Motor neuron (in vitro differentiated cells): Measurements from ENCODE around the gene HSPB8. TPM values are rescaled to one million over a fixed set of nuclear protein-coding genes. Genes with fewer than 3 reads are reported as not detected.
A peak's percentile ranks its signal among the peaks of the same experiment; 100 is the strongest.

Source experiments
- ATAC-seq, 8 experiments: fragments of 200-7000 bp; cut with Tn5 transposase; replicated peaks in 6 of 8; 2 replicates each; pipeline ENCODE4 v1.8.0; 2021; ENCODE audit warnings: mild to moderate bottlenecking in 8 of 8, moderate library complexity in 8 of 8
- H3K27ac ChIP-seq, 2 donors: fragments of 250-450 bp; sonication (Bioruptor Pico); 2 replicates each; pipeline ENCODE4 v1.9.0; 2021; ENCODE audit warnings: antibody characterized with exemption in 2 of 2, mild to moderate bottlenecking in 2 of 2, moderate library complexity in 1 of 2
- H3K4me1 ChIP-seq, 2 donors: fragments of 250-450 bp; sonication (Bioruptor Pico); replicated peaks in 1 of 2; 2 replicates each; pipeline ENCODE4 v1.6.1; 2021; ENCODE audit warnings: antibody characterized with exemption in 2 of 2, mild to moderate bottlenecking in 2 of 2, moderate library complexity in 1 of 2
- H3K4me3 ChIP-seq, 5 donors: fragments of 250-450 bp; sonication (Bioruptor Pico); 2 replicates each; pipeline ENCODE4 v1.9.0; 2021; ENCODE audit warnings: antibody characterized with exemption in 5 of 5, mild to moderate bottlenecking in 5 of 5, moderate library complexity in 4 of 5
- WGBS, 10 experiments: fragments of 450-650 bp; shearing (Covaris generic); methylation state at CpG; one replicate each; pipeline ENCODE4 v1.0.0; 2022; 5-methylcytosine and 5-hydroxymethylcytosine counted together
- in situ Hi-C, 9 experiments: fragments of 400-800 bp; cut with MboI; loops; one replicate each; pipeline ENCODE4 v1.15.0; 2021; ENCODE audit warnings: low sequenced_read_pairs in 9 of 9, low pct_unique_long_range_greater_than_20kb in 2 of 9; ENCODE audit not compliant: unreplicated experiment in 9 of 9
- total RNA-seq, 8 experiments: library from RNA; unstranded; fragments of 300-600 nt; gene quantifications; 2 replicates each; pipeline versions ENCODE4 v1.2.3 to v1.2.4, GENCODE V29; 2022

The HSPB8 gene
- total RNA-seq, 8 experiments from 2014 or later = 4.0 to 80.7 (median 7.9) TPM

DNA sequence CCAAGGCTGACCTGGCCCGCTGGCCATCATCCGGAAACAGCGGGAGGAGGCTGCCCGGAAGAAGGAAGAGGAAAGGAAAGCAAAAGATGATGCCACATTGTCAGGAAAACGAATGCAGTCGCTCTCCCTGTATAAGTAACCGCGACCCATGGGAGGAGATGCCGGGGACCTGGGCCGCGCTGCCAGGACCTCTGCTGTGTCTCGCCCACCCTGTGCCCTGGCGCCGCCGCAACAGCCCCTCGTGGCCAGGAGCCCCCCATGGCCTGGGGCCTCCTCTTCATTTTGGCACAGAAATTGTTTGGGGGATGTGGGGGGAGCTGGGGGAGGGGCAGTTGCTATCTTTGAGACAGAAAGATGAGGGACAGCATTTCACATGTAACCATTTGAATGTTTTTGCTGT, 16.5 kb downstream of the HSPB8 start:
- 96 to 100% methylated on average over 2 to 4 of the region's 16 CpGs; no CpG with 5 or more reads in 8 of the 10 experiments for WGBS, 10 experiments
- Histone ChIP-seq H3K4me1 (no peaks in the 10 kb centered on the region), H3K27ac (no peak overlapping the region), H3K4me3 (no peak overlapping the region)
- no peak for ATAC-seq
- in situ Hi-C loops = loop anchor here in 1 of 9 experiments (25.0 kb wide), 1 partner anchor 217 kb away; no protein-coding TSS in a partner anchor

DNA sequence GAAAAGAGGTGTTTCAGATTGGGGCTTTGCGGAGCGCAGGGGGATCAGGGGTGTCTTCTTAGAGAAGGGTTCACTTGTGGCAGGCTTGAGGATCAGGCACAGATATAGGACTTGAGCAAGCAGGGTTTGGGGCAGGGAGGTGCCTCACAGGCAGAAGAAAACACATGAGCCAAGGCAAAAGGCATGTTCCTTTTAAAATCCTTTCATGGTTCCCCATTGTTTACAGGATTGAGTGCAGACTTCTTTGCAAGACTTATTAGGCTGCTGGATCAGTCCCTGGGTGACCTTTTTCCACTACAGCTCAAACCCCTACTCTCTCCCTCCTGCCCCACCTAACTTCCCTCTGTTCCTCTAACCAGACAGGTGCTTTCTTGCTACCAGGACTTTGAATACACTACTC, 19.7 kb downstream of the HSPB8 start:
- H3K4me3 ChIP-seq = no peak overlapping the region
- WGBS, 10 experiments = 88 to 100% (median 100%) methylated on average over 1 to 2 of the region's 2 CpGs; no CpG with 5 or more reads in 7 of the 10 experiments
- no peak for ATAC-seq
- in situ Hi-C loops = loop anchor here in 1 of 9 experiments (25.0 kb wide), 1 partner anchor 214 kb away; no protein-coding TSS in a partner anchor
- H3K27ac ChIP-seq = no peak overlapping the region
- peaks cover 22 to 28% of the 10 kb centered on the region in 2 donors for H3K4me1 ChIP-seq

DNA sequence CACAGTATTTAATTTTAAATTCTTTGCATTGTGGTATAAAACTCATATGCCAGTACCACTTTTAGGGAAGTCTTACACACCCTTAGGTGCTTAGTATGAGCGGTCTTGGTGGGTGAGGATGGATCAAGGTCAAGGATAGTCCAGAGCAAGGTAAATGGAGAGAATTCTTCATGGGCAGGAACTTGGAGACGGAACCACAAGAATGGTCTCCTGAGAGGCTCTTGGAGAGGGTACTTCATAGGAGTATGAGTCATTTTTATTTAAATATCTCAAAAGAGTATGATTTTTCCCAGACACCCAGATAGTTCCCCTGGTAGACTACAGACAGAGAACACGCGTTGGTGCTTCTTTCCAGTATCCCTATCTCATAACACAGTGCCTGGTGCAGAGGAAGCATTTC, 21.9 kb downstream of the HSPB8 start:
- Histone ChIP-seq H3K4me1 (peaks cover 34 to 44% of the 10 kb centered on the region in 2 donors), H3K4me3 (no peak overlapping the region), H3K27ac (no peak overlapping the region)
- ATAC-seq = no peak
- in situ Hi-C loops = no loop called here
- WGBS, 10 experiments = 25 to 100% (median 95%) methylated on average over 1 to 4 of the region's 4 CpGs; no CpG with 5 or more reads in 3 of the 10 experiments

DNA sequence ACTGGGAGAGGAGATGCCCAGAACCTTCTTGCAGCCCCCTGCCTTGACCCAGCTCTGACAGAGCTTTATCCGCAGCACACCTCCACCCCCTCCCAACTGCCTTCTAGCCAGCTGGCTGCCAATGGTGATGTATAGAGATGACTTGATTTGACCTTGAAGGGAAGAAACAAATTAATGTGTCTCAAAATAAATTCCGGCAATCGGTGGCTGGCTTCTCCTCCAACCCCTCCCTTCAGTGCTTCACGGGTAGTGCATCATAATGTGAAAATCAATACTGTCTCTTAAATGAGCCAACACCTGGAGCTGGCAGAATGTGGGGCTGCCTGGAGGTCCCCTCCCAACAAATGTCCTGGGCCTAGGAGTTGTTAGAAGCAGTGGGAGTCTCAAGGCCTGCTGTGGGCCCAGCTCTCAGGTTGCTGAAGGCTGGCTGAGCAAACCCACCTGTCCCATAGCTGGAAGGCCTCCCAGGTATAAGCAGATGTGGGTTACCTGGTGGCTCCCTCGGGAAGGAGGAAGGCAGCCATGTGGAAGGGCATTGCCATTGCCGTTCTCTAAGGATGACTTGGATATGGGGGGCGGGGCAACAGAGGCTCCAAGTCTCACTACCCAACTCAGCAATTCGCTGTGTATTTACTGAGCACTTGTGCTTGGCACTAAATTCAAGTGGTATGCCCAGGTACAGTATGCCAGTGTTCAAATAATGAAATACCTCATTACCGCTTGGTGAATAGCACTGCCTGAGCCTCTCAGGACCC, 23.2 kb downstream of the HSPB8 start:
- WGBS, 10 experiments = 21 to 100% (median 48%) methylated on average over 1 to 5 of the region's 9 CpGs; no CpG with 5 or more reads in 2 of the 10 experiments
- peak in 5 of 8 experiments; percentile 42 to 72 (median 59) for ATAC-seq
- in situ Hi-C loops = no loop called here

DNA sequence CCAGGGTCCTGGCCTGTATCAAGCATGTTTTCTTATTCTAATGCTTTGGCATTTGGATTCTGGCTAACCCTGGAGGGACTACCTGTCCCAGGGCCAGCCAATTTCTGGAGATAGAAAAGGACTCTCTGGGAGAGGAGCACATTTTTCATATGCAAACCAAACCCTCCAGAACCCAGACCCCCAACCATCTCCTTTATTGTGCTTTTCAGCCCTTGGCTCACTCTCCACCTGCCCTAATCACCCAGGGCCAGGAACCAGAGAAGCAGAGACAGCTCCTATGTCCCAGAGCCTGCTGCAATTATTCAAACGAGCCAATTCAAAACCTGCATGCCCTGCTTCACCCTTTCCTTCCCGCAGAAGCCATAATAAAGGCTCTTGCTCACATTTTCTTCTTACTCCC, 23.8 kb downstream of the HSPB8 start:
- Histone ChIP-seq H3K4me1 (peaks cover 46 to 57% of the 10 kb centered on the region in 2 donors), H3K27ac (peak overlapping the region in 1 of 2 donors; percentile 29), H3K4me3 (no peak overlapping the region)
- WGBS, 10 experiments = 0 to 20% (median 10%) methylated on average over 1 to 2 of the region's 2 CpGs; no CpG with 5 or more reads in 3 of the 10 experiments
- no peak for ATAC-seq
- in situ Hi-C loops = no loop called here

More for the DNA sequence above, 23.2 kb downstream of the HSPB8 start:
- Histone ChIP-seq H3K4me3 (no peak overlapping the region), H3K27ac (peak overlapping the region in 1 of 2 donors; percentile 29), H3K4me1 (peaks cover 40 to 51% of the 10 kb centered on the region in 2 donors)

DNA sequence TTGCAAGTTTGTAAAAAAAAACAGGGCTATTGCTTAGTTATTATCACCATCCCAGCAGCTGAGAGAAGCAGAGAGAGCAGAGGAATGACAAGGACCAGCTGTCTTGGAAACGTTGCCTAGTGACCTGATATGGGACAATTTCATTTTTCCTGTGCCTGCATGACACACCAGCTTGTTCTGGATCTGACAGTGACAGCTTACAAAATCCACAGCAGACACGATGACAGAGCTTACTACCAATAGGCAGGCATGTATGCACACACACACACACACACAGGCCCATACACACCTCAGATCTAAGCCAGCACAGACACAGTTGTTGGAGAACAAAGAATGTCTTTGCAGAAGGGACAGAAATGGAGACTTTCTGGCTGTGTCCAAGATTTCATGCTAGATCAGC, 25.4 kb downstream of the HSPB8 start:
- peak overlapping the region; percentile 11 to 38 for H3K27ac ChIP-seq
- 0 to 40% (median 18%) methylated on average over 1 to 2 of the region's 2 CpGs; no CpG with 5 or more reads in 2 of the 10 experiments for WGBS, 10 experiments
- in situ Hi-C loops = no loop called here

DNA sequence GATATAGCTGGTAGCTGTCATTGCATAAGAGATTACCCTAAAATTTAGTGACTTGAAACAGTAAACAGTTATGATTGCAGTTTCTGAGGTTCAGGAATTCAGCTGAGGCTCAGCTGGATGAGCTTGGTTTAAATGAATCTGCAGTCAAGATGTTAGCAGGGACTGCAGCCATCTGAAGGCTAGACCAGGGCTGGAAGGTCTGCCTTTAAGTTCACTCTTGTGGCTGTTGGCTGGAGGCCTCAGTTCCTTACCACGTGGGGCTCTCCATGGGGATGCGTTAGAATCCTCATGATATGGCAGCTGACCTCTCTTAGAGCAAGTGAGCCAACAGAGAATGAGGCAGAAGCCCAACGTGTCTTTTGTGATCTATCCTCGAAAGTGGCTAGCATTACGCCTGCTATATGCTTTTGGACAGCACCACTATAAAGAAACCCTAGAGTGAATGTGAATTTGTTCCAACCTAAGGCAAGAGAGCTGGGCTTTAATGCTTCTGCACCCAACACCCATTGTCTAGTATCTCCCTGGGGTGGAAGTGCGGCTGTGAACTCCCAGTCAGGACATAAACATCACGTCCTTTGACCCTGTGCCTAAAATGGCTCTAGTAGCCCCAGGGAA, 26.0 kb downstream of the HSPB8 start:
- Histone ChIP-seq H3K27ac (peak overlapping the region in 1 of 2 donors; percentile 38), H3K4me3 (no peak overlapping the region), H3K4me1 (peaks cover 64 to 73% of the 10 kb centered on the region in 2 donors)
- in situ Hi-C loops = no loop called here
- ATAC-seq = no peak
- 0 to 100% (median 72%) methylated on average over 1 to 7 of the region's 7 CpGs; no CpG with 5 or more reads in 2 of the 10 experiments for WGBS, 10 experiments

More for the DNA sequence above, 25.4 kb downstream of the HSPB8 start:
- peak in 5 of 8 experiments; percentile 39 to 77 (median 67) for ATAC-seq
- no peak overlapping the region for H3K4me3 ChIP-seq
- H3K4me1 ChIP-seq = peaks cover 62 to 73% of the 10 kb centered on the region in 2 donors

DNA sequence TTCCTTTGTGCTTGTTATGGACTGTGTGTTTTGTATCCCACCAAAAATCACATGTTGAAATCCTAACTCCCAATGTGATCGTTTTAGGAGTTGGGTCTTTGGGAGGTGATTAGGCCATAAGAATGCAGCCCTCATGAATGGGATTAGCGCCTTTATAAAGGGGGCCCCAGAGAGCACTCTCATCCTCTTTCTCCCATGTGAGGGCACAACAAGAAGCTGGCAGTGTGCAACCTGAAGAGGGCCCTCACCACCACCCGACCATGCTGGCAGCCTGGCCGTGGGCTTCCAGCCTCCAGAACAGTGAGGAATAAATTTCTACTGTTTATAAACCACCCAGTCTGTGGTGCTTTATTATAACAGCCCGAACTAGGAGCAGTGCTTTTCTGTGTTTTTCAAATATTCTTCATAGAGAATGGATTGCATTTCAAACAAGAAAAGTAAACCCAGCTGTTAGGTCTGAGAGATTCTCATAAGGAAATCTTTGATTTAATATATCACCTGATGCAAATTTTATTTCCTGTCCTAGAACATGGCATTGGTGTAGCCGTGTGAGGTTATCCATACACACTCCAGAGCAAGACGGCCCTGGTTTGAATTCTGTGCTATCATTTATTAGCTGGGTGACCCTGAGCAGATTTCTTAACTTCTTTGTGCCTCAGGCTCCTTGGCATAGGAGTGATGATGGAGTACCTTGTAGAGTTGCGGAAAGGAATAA, 27.8 kb downstream of the HSPB8 start:
- 0 to 83% (median 62%) methylated on average over 1 to 8 of the region's 8 CpGs for WGBS, 10 experiments
- no peak for ATAC-seq
- Histone ChIP-seq H3K27ac (no peak overlapping the region), H3K4me3 (no peak overlapping the region), H3K4me1 (peaks cover 59 to 66% of the 10 kb centered on the region in 2 donors)
- in situ Hi-C loops = no loop called here

DNA sequence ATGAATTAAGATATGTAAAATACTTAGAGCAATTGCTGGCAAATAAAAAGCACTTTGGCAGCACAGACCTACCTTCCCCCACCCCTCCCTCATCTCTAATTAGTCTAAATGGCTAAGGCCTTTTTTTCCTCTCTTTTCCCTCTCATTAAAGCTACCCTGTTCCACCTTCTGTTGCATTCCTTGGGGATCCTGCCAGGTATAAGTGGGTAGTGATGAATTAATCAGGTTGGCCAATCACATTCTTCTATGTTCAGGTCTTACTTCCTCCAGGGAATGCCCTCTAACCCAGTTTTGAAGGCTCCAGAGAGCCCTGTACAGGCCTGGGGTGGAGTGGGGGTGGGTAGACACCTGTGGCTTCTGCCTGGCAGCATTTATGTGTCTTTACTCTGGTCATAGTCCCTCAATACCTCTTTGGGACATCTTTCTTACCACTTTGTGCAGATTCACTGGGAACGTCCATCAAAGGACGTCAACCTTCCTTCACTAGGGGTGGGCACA, 28.4 kb downstream of the HSPB8 start:
- ATAC-seq = no peak
- Histone ChIP-seq H3K27ac (no peak overlapping the region), H3K4me3 (no peak overlapping the region), H3K4me1 (peaks cover 53 to 64% of the 10 kb centered on the region in 2 donors)
- WGBS, 10 experiments = 100% methylated on average over 1 to 2 of the region's 2 CpGs; no CpG with 5 or more reads in 8 of the 10 experiments
- in situ Hi-C loops = no loop called here

DNA sequence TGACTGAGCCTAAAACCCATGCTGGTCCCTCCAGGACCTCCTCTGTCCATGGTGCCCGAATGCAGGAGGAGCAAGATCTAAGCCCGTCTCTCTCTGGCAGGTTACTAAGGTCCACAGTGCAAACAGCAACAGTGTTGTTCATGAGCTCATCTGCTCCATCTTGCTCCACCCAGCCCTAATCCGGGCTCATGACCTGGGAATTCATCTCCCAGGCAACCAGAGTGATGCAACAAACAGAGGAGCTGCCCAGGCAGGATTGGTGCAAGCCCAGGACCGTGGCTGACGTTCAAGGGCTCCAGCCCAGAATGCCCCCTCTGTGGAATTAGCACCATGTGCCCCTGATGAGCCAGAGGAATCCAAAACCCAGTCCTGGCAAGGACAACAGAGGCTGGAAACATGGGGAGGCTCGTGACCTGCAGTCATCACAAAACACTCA, 29.9 kb downstream of the HSPB8 start:
- Histone ChIP-seq H3K27ac (peak overlapping the region; percentile 4 to 23), H3K4me3 (no peak overlapping the region), H3K4me1 (peaks cover 40 to 53% of the 10 kb centered on the region in 2 donors)
- 0 to 50% (median 20%) methylated on average over 1 to 5 of the region's 6 CpGs; no CpG with 5 or more reads in 5 of the 10 experiments for WGBS, 10 experiments
- ATAC-seq = peak; percentile 66 to 98 (median 86)
- in situ Hi-C loops = no loop called here

DNA sequence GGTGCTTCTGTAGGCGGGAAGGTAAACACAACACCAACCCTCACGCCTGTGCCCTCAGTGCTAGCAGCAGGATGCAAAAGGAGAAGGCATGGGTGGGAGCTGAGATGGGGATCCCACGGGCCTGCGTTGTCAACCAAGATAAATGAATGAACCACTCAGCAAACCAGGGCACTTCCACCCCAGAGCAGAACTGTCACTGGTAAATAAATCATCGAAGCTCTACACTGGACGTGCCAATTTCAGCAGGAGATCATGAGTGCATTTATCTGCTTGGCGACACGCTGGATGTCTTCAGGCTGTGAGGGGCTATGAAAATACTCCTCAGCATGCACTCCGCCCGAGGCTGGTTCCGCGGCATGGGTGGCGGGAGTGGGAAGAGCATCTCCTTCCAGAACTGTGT, 33.2 kb downstream of the HSPB8 start:
- WGBS, 10 experiments = 32 to 87% (median 61%) methylated on average over 3 to 7 of the region's 13 CpGs; no CpG with 5 or more reads in 4 of the 10 experiments
- in situ Hi-C loops = no loop called here
- peak overlapping the region; percentile 16 to 23 for H3K27ac ChIP-seq
- peaks cover 25 to 33% of the 10 kb centered on the region in 2 donors for H3K4me1 ChIP-seq
- H3K4me3 ChIP-seq = no peak overlapping the region
- ATAC-seq = peak in 5 of 8 experiments; percentile 68 to 88 (median 84)

DNA sequence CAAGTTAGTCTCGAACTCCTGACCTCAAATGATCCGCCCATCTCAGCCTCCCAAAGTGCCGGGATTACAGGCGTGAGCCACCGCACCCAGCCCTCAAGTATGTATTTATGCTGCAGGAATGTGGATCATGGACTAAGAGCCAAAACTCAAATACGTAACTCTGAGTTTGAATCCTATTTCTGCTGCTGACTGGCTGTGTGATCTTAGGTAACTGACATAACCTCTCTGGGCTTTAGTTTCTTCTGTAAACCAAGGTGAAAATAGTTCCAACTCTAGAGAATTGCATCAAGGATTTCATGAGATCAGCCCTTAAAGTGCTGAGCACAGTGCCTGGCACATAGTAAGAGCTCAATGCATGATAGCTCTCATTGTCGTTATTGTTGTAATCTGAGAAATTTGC, 37.4 kb downstream of the HSPB8 start:
- Histone ChIP-seq H3K4me1 (peaks cover 8 to 28% of the 10 kb centered on the region in 2 donors), H3K27ac (no peak overlapping the region), H3K4me3 (no peak overlapping the region)
- 43 to 100% (median 96%) methylated on average over 1 to 4 of the region's 7 CpGs; no CpG with 5 or more reads in 4 of the 10 experiments for WGBS, 10 experiments
- in situ Hi-C loops = no loop called here
- no peak for ATAC-seq
